ENCODE measurements around the gene NVL. TPM values are rescaled to one million over a fixed set of nuclear protein-coding genes. Genes with fewer than 3 reads are reported as not detected.

The NVL gene
- total RNA-seq, 2 donors from 2014 or later, result 29.5 to 40.3 TPM

- intact Hi-C loops (cut with DNase I, micrococcal nuclease), result no loop called here
- DNase-seq, result no peak
- ATAC-seq, result no peak
Observed at GRCh38 chr1:224300346-224300745, 29.6 kb downstream of the NVL start.

- ATAC-seq, result peak; percentile 99
- DNase-seq, result peak in 1 of 2 donors; percentile 51
- intact Hi-C loops (cut with DNase I, micrococcal nuclease), result no loop called here
Observed at GRCh38 chr1:224298346-224299330, 31.3 kb downstream of the NVL start.

- intact Hi-C loops (cut with DNase I, micrococcal nuclease), result no loop called here
- DNase-seq (no peak), ATAC-seq (no peak)
Observed at GRCh38 chr1:224294775-224295174, 35.2 kb downstream of the NVL start.

DNA sequence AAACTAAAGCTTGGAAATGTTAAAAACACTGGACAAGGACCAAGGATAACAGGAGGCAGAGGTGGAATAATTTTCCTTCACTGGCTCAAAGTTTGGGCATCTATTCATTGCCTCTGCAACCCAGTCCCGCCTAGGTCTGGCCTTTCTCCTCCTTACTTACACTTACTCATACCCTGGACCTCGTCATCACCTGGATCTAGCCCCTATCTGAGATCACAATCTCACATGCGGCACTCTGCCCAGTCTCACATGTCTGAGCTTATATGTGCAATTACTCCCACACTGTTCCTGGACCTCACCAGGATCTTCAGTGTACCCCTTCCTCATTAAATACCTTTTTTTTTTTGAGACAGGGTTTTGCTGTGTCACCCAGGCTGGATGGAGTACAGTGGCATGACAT lies 37.6 kb downstream of the NVL start:
- ATAC-seq (no peak), DNase-seq (no peak)
- intact Hi-C loops (cut with DNase I, micrococcal nuclease), result no loop called here

DNA sequence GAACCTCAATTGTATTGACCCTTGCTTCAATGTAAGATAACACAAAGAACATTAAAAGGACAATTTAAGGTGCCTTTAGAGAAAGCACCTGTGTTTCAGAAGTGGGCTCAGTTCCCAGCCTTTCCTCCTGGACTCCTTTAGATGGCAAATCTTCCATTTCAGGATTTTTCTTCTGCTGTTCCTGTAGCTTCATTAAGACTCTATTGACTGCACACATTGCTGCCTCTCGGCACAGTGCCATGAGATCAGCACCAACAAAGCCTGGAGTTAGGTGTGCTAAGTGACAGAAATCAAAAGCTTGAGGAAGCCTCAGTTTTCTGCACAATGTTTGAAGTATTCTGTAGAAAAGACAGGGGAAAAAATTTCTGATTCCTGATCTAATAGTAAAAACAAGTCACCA lies 40.6 kb downstream of the NVL start:
- ATAC-seq (no peak), DNase-seq (no peak)
- intact Hi-C loops (cut with DNase I, micrococcal nuclease), result no loop called here

- DNase-seq (no peak), ATAC-seq (no peak)
- intact Hi-C loops (cut with DNase I, micrococcal nuclease), result no loop called here
Observed at GRCh38 chr1:224287714-224288113, 42.3 kb downstream of the NVL start.

GRCh38 chr1:224282140-224282539 lies 47.8 kb downstream of the NVL start:
- DNase-seq (no peak), ATAC-seq (no peak)
- intact Hi-C loops (cut with DNase I, micrococcal nuclease), result no loop called here

- peak; percentile 71 for ATAC-seq
- DNase-seq, result no peak
- intact Hi-C loops (cut with DNase I, micrococcal nuclease), result no loop called here
Observed at GRCh38 chr1:224276771-224277487, 53.0 kb downstream of the NVL start.

- no peak for DNase-seq
Observed at GRCh38 chr1:224274970-224275626, 54.9 kb downstream of the NVL start.

DNA sequence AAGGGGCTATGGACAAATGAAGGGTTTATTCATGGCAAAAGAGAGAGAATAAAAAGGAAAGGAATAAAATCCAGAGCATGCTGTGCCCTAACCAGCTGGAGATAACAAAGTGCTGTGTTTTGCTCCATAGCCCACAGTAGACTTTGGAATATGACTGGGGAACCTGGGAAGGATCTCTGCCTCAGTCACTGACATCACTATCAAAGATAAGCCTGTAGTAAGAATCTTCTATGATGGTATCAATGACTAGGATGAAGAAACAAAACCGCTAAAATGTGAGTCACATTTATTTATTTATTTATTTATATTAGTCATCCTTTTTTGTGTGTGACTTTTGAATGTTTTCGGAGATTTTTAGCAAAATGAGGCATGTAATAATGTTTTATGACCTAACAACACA lies 56.3 kb downstream of the NVL start:
- no peak for DNase-seq
- intact Hi-C loops (cut with DNase I, micrococcal nuclease), result no loop called here
- peak; percentile 71 for ATAC-seq

More at GRCh38 chr1:224274970-224275626, 54.9 kb downstream of the NVL start:
- peak; percentile 62 for ATAC-seq
- intact Hi-C loops (cut with DNase I, micrococcal nuclease), result no loop called here

- intact Hi-C loops (cut with DNase I, micrococcal nuclease), result no loop called here
- no peak for DNase-seq
- no peak for ATAC-seq
Observed at GRCh38 chr1:224271106-224271505, 58.9 kb downstream of the NVL start.

DNA sequence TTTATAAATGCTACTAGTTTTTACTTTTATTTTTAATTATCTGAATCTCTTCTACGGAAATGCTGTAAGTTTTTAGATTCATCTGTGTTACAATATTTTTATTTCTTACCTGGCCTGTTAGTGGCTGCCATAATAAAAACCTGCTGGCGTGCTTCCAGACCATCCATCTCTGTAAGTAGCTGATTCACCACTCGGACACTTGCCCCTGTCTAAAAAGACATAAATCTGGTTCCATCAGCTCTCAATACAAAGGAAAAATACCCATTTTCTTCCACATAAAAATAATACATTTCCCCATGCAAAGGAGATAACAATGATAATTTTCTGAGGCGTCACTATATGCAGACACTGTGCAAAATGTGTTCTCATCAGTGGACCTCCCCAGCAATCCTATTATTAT lies 62.0 kb downstream of the NVL start:
- intact Hi-C loops (cut with DNase I, micrococcal nuclease), result no loop called here
- ATAC-seq (no peak), DNase-seq (peak in 1 of 2 donors; percentile 34)

DNA sequence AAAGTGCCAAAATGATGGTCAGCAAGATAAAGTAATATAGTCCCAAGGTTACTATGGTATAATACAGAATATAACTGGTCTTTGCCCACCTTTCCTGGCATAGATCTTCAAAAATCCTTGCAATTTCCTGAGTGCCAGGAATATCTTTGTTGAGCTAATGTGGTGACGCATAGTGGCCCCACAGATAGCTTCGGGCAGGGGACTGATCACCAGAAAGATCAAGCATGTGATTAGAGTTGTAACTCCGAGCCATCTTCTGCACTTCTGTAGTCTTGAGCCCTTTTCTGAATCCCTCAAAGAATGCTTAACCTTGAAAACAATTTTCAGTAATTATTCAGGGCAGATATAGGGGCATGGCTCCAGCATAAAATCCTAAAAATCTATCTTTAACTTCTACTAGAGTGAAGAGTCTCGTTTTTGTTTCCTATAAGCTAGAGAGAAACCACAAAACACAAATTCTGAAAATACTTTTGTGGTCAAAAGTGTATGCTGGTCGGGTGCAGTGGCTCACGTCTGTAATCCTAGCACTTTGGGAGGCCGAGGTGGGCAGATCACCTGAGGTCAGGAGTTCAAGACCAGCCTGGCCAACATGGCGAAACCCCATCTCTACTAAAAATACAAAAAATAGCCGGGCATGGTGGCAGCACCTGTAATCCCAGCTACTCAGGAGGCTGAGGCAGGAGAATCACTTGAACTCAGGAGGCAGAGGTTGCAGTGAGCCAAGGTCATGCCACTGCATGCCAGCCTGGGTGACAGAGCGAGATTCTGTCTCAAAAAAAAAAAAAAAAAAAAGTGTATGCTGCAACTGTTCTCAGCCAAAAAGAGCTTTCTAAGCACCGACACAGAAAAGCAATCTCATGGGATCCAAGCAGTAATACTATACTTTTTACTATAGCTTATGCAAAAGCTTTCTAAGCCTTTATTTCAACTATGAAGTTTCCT lies 62.8 kb downstream of the NVL start:
- no peak for ATAC-seq
- intact Hi-C loops (cut with DNase I, micrococcal nuclease), result no loop called here
- no peak for DNase-seq

- ATAC-seq, result no peak
- DNase-seq, result no peak
- intact Hi-C loops (cut with DNase I, micrococcal nuclease), result no loop called here
Observed at GRCh38 chr1:224266105-224266914, 63.7 kb downstream of the NVL start.

DNA sequence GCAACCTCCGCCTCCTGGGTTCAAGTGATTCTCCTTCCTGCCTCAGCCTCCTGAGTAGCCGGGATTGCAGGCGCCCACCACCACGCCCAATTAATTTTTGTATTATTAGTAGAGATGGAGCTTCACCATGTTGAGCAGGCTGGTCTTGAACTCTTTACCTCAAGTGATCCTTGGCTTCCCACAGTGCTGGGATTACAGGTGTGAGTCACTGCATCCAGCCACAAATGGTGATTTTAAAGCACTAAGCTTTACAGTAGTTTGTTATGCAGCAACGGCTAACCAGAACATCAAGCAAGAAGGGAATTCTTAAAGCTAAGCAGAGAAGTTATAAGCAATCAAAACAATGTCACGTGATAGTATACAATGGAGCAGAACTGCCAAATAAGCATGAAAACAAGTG lies 65.7 kb downstream of the NVL start:
- intact Hi-C loops (cut with DNase I, micrococcal nuclease), result no loop called here
- ATAC-seq (no peak), DNase-seq (no peak)

DNA sequence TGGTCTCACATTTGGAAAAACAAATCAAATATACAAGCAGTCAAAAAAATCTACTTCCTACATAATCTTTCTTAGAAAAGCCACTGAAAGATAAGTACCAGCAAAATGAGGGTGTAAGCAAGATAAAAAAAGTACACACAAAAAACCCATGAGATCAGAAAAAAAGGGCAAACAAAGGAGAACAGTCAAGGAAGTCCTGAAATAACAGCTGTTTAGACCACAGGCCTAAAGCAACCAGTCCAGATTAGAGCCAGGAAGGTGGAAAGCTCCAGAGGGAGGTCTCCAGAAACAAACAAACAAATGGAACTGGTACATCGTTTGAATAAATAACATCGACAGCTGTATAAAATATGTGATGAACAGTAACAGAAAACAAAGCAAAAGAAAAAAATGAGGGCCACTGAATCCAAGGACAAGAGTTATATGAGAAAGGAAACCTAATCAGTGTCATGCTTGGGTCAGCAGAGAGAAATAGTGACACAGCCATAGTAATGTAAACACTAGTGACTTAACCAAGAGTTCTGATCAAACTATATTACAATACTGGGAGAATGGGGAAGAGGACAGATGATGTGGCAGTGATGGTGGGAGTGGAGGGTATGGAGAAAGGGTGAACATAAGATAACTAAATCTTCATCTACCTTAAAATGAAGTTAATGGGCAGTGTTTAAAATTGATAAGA lies 67.5 kb downstream of the NVL start:
- ATAC-seq (peak; percentile 47), DNase-seq (no peak)
- intact Hi-C loops (cut with DNase I, micrococcal nuclease), result no loop called here

- intact Hi-C loops (cut with DNase I, micrococcal nuclease), result no loop called here
- DNase-seq (no peak), ATAC-seq (no peak)
Observed at GRCh38 chr1:224259986-224260385, 70.0 kb downstream of the NVL start.

Measured in left colon (tissue), 2 donors.